Peyer's patch (tissue), 4 donors: Measurements from ENCODE around the gene ELMO1. TPM values are rescaled to one million over a fixed set of nuclear protein-coding genes. Genes with fewer than 3 reads are reported as not detected.

ENCODE experiments used
- DNase-seq, 3 donors: peaks; one replicate each; pipeline ENCODE4 v3.0.0-alpha.2; 2017 to 2019
- H3K27ac ChIP-seq, 4 donors: fragments of 200-600 bp; sonication (generic); one replicate each; pipeline ENCODE4 v1.5.1; 2016 to 2019
- H3K27me3 ChIP-seq, 2 donors: fragments of 200-600 bp; sonication (generic); one replicate each; pipeline ENCODE4 v1.5.1; 2019
- H3K36me3 ChIP-seq, 3 donors: fragments of 200-600 bp; sonication (generic); one replicate each; pipeline ENCODE4 v1.5.1; 2016 to 2019
- H3K4me1 ChIP-seq, 4 donors: fragments of 200-600 bp; sonication (generic); one replicate each; pipeline ENCODE4 v1.5.1; 2016 to 2019
- H3K4me3 ChIP-seq, 4 donors: fragments of 200-600 bp; sonication (generic); 1 replicate in 3 of 4; 2 replicates in 1 of 4; pipeline ENCODE4 v1.5.1; 2016 to 2019; ENCODE audit warnings: mild to moderate bottlenecking in 1 of 4
- H3K9me3 ChIP-seq, 4 donors: fragments of 200-600 bp; sonication (generic); one replicate each; pipeline ENCODE4 v1.5.1; 2016 to 2019; ENCODE audit warnings: mild to moderate bottlenecking in 1 of 4
- CTCF ChIP-seq, 6 experiments: fragments of 450-650 bp in 4 of 6; fragments of 200-600 bp in 2 of 6; sonication (generic) in 1 of 6; IDR thresholded peaks; one replicate each; pipeline ENCODE4 v1.5.1; 2017 to 2019; ENCODE audit warnings: antibody characterized with exemption in 6 of 6, mild to moderate bottlenecking in 3 of 6, moderate library complexity in 1 of 6
- POLR2A ChIP-seq, 2 donors: fragments of 450-650 bp; IDR thresholded peaks; one replicate each; pipeline ENCODE4 v1.5.1; 2017; ENCODE audit warnings: antibody characterized with exemption in 2 of 2, mild to moderate bottlenecking in 2 of 2, moderate library complexity in 2 of 2
- small RNA-seq, 2 donors: library from RNA; depleted of rRNA; stranded (forward); fragments of <200 nt; gene quantifications; one replicate each; pipeline ENCODE3, GENCODE V24; 2016
- total RNA-seq, 4 donors: library from RNA; depleted of rRNA; stranded (reverse); fragments of >200 nt; gene quantifications; one replicate each; pipeline ENCODE4 v1.1.0, GENCODE V29; 2016

Gene ELMO1
- total RNA-seq, 4 donors from 2014 or later, result 43.1 to 381 (median 72.2) TPM

- TF ChIP-seq CTCF (IDR thresholded peaks at IDR 0.05) (no peak), POLR2A (IDR thresholded peaks at IDR 0.05) (no peak)
- H3K9me3 ChIP-seq, result no peaks in the 10 kb centered on the region
- H3K4me3 ChIP-seq, result no peak overlapping the region
- H3K27me3 ChIP-seq, result no peaks in the 10 kb centered on the region
- no peak overlapping the region for H3K27ac ChIP-seq
- H3K4me1 ChIP-seq, result no peaks in the 10 kb centered on the region
- no peak for DNase-seq
- H3K36me3 ChIP-seq, result no peaks in the 10 kb centered on the region
Observed at GRCh38 chr7:36806891-36807290, 641.8 kb downstream of the ELMO1 start.

Small RNAs within 50 kb of the gene (small RNA-seq; reads per million reads assigned to genes)
- 0 reads per million in 2 donors for gene MIR1200
- gene RF00019, result 0 reads per million in 2 donors
- gene RF00432, result 0 reads per million in 2 donors
- 0 reads per million in 2 donors for gene RNU6-565P

Other genes starting within 250 kb of the ELMO1 start
- not detected for gene GPR141, start 234.9 kb upstream of the ELMO1 start, total RNA-seq